Suprapubic skin (tissue), 4 donors: Measurements from ENCODE around the gene SKI. TPM values are rescaled to one million over a fixed set of nuclear protein-coding genes. Genes with fewer than 3 reads are reported as not detected.

Experiments
- DNase-seq, 2 donors: peaks; one replicate each; pipeline ENCODE4 v3.0.0-alpha.2; 2019; ENCODE audit warnings: low spot score in 2 of 2
- H3K27ac ChIP-seq: fragments of 200-600 bp; sonication (generic); one replicate; pipeline ENCODE4 v1.5.1; 2019
- H3K27me3 ChIP-seq: fragments of 200-600 bp; sonication (generic); one replicate; pipeline ENCODE4 v1.5.1; 2019
- H3K36me3 ChIP-seq: fragments of 200-600 bp; sonication (generic); one replicate; pipeline ENCODE4 v1.5.1; 2019
- H3K4me1 ChIP-seq: fragments of 200-600 bp; sonication (generic); one replicate; pipeline ENCODE4 v1.5.1; 2019
- H3K4me3 ChIP-seq: fragments of 200-600 bp; sonication (generic); one replicate; pipeline ENCODE4 v1.5.1; 2019; ENCODE audit warnings: mild to moderate bottlenecking
- H3K9me3 ChIP-seq: fragments of 200-600 bp; sonication (generic); one replicate; pipeline ENCODE4 v1.5.1; 2019
- EP300 ChIP-seq: sonication (generic); formaldehyde crosslinking; IDR thresholded peaks from one replicate; pipeline ENCODE4 v1.6.1; 2017; ENCODE audit warnings: antibody characterized with exemption
- POLR2A ChIP-seq, 2 donors: fragments of 450-650 bp; IDR thresholded peaks; one replicate each; pipeline ENCODE4 v1.6.1; 2017; ENCODE audit warnings: antibody characterized with exemption in 2 of 2, mild to moderate bottlenecking in 2 of 2, moderate library complexity in 2 of 2
- POLR2AphosphoS5 ChIP-seq, 3 donors: sonication (generic); formaldehyde crosslinking; IDR thresholded peaks; one replicate each; pipeline ENCODE4 v1.6.1; 2017; ENCODE audit warnings: antibody characterized with exemption in 3 of 3
- WGBS: methylation state at CpG from one replicate; pipeline ENCODE4 v1.1.5; 2018; 5-methylcytosine and 5-hydroxymethylcytosine counted together
- total RNA-seq, 4 donors: library from RNA; depleted of rRNA; stranded (reverse); fragments of >200 nt; gene quantifications; one replicate each; pipeline ENCODE4 v1.1.0, GENCODE V29; 2016
- TF ChIP-seq, protein P1 (sequence below), 2 donors: fragments of 200-600 bp in 1 of 2; fragments of 450-650 bp in 1 of 2; sonication (generic) in 1 of 2; IDR thresholded peaks; one replicate each; pipeline ENCODE4 v1.5.1; 2016 to 2019; ENCODE audit warnings: antibody characterized with exemption in 2 of 2, mild to moderate bottlenecking in 1 of 2, moderate library complexity in 1 of 2

Gene SKI
- total RNA-seq, 4 donors from 2014 or later, result 51.8 to 91.2 (median 68.1) TPM

- no peak for TF ChIP-seq EP300
- TF ChIP-seq, protein P1, sequence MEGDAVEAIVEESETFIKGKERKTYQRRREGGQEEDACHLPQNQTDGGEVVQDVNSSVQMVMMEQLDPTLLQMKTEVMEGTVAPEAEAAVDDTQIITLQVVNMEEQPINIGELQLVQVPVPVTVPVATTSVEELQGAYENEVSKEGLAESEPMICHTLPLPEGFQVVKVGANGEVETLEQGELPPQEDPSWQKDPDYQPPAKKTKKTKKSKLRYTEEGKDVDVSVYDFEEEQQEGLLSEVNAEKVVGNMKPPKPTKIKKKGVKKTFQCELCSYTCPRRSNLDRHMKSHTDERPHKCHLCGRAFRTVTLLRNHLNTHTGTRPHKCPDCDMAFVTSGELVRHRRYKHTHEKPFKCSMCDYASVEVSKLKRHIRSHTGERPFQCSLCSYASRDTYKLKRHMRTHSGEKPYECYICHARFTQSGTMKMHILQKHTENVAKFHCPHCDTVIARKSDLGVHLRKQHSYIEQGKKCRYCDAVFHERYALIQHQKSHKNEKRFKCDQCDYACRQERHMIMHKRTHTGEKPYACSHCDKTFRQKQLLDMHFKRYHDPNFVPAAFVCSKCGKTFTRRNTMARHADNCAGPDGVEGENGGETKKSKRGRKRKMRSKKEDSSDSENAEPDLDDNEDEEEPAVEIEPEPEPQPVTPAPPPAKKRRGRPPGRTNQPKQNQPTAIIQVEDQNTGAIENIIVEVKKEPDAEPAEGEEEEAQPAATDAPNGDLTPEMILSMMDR (IDR thresholded peaks at IDR 0.05), result no peak
- no peak for TF ChIP-seq POLR2AphosphoS5 (IDR thresholded peaks at IDR 0.05)
- no peak for TF ChIP-seq POLR2A (IDR thresholded peaks at IDR 0.05)
- H3K27ac ChIP-seq, result peak within 1 kb of the TSS; percentile 82
- H3K4me3 ChIP-seq, result peak within 1 kb of the TSS; percentile 68
- no peaks in the 10 kb centered on the region for H3K9me3 ChIP-seq
- no peaks in the 10 kb centered on the region for H3K36me3 ChIP-seq
- peak in 1 of 2 donors; percentile 68 for DNase-seq
- 3% methylated on average over 9 of the region's 63 CpGs for WGBS
- H3K4me1 ChIP-seq, result peaks cover 60% of the 10 kb centered on the region
- H3K27me3 ChIP-seq, result no peaks in the 10 kb centered on the region
These were observed 33.7 kb upstream of the SKI start, which contains the start of gene FAAP20 for GRCh38 chr1:2194319-2194897. Gene FAAP20 (minus strand): TSS chr1:2194772. CDS start chr1:2194749, 23 bp downstream.

DNA sequence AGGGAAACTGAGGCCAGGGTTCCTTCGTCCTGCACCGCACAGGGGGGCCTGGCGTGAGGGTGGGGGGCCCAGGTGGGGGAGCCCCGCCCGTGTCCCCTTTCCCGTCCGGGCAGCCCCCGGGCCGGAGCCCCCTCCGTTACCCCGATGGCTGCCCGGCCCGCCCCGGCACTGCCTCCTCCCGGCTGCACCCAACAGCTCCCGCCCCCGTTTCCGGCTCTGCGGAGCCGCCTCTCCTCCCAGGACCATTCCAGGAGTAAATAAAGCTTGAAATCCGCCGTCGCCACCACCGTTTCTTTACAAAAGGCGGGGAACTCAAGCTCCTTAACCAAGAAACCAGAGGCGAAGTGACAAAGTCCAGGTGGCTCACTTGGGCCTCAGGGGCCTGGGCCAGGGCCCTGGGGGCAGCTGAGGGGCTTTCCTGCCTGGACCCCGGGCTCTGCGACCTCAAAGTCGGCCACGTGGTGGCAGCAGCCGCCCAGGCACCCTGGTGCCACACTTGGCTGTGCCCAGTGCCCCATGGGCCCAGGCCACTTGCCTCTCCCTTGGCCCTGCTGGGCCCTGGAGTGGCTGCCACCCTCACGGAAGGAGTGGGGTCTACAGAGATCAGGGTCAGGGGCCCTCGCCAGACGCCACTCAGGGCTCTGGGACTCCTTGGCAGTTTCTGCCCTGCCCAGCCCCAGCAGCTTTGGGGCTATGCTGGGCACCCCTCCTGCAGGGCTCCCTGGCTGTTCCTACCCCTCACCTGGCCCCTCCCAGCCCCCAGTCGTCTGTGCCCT, 33.0 kb upstream of the SKI start:
- TF ChIP-seq POLR2AphosphoS5 (IDR thresholded peaks at IDR 0.05) (peak in 1 of 3 donors; percentile 54), EP300 (no peak), POLR2A (IDR thresholded peaks at IDR 0.05) (no peak)
- TF ChIP-seq, protein P1 (IDR thresholded peaks at IDR 0.05), result peak; percentile 91 to 94
- DNase-seq, result peak; percentile 93 to 95

GRCh38 chr1:2195785-2196184, 32.3 kb upstream of the SKI start:
- no peak for TF ChIP-seq EP300
- TF ChIP-seq, protein P1 (IDR thresholded peaks at IDR 0.05), result no peak
- no peak for TF ChIP-seq POLR2A (IDR thresholded peaks at IDR 0.05)
- no peak for TF ChIP-seq POLR2AphosphoS5 (IDR thresholded peaks at IDR 0.05)

More for the DNA sequence above, 33.0 kb upstream of the SKI start:
- H3K27ac ChIP-seq, result peak overlapping the region; percentile 82
- no peaks in the 10 kb centered on the region for H3K9me3 ChIP-seq
- peaks cover 61% of the 10 kb centered on the region for H3K4me1 ChIP-seq
- WGBS, result under 1% methylated on average over 24 of the region's 35 CpGs
- H3K27me3 ChIP-seq, result no peaks in the 10 kb centered on the region
- peak overlapping the region; percentile 68 for H3K4me3 ChIP-seq
- H3K36me3 ChIP-seq, result no peaks in the 10 kb centered on the region

GRCh38 chr1:2196901-2197638, 31.0 kb upstream of the SKI start:
- Histone ChIP-seq H3K9me3 (no peaks in the 10 kb centered on the region), H3K4me1 (peaks cover 54% of the 10 kb centered on the region), H3K4me3 (no peak overlapping the region), H3K27ac (no peak overlapping the region), H3K27me3 (no peaks in the 10 kb centered on the region), H3K36me3 (no peaks in the 10 kb centered on the region)
- DNase-seq, result no peak
- TF ChIP-seq POLR2AphosphoS5 (IDR thresholded peaks at IDR 0.05) (no peak), POLR2A (IDR thresholded peaks at IDR 0.05) (no peak), EP300 (no peak)
- TF ChIP-seq, protein P1 (IDR thresholded peaks at IDR 0.05), result no peak
- WGBS, result 87% methylated on average over 8 of the region's 17 CpGs

More at GRCh38 chr1:2195785-2196184, 32.3 kb upstream of the SKI start:
- 83% methylated on average over 6 of the region's 11 CpGs for WGBS
- Histone ChIP-seq H3K4me3 (no peak overlapping the region), H3K4me1 (peaks cover 60% of the 10 kb centered on the region), H3K36me3 (no peaks in the 10 kb centered on the region), H3K27ac (peak overlapping the region; percentile 82), H3K9me3 (no peaks in the 10 kb centered on the region), H3K27me3 (no peaks in the 10 kb centered on the region)
- peak in 1 of 2 donors; percentile 73 for DNase-seq
